Gastrocnemius medialis (tissue), 4 donors: ENCODE measurements around the gene NSMCE1. TPM values are rescaled to one million over a fixed set of nuclear protein-coding genes. Genes with fewer than 3 reads are reported as not detected.
"Not testable (repeated sequence)": the region's sequence is repeated elsewhere in the genome, so short reads cannot be mapped to it uniquely, and the experiment has no call there.

Experiments
- ATAC-seq, 2 donors: fragments of 150-250 bp; one replicate each; pipeline ENCODE4 v1.9.1; 2016
- DNase-seq, 2 donors: peaks; one replicate each; pipeline ENCODE4 v3.0.0-alpha.2; 2019
- H3K27ac ChIP-seq, 4 donors: fragments of 200-600 bp; sonication (generic); 1 replicate in 1 of 4; 2 replicates in 3 of 4; pipeline ENCODE4 v1.5.1; 2016 to 2018; ENCODE audit warnings: mild to moderate bottlenecking in 2 of 4, moderate library complexity in 1 of 4
- H3K27me3 ChIP-seq, 3 donors: fragments of 200-600 bp; sonication (generic) in 2 of 3; 1 replicate in 1 of 3; 2 replicates in 2 of 3; pipeline versions ENCODE4 v1.5.1 to v1.6.0; 2016 to 2019; ENCODE audit warnings: mild to moderate bottlenecking in 1 of 3, moderate library complexity in 1 of 3
- H3K36me3 ChIP-seq, 2 donors: fragments of 200-600 bp; sonication (generic) in 1 of 2; one replicate each; pipeline ENCODE4 v1.5.1; 2017 to 2018
- H3K4me1 ChIP-seq, 2 donors: fragments of 200-600 bp; sonication (generic) in 1 of 2; one replicate each; pipeline ENCODE4 v1.5.1; 2016 to 2017; ENCODE audit warnings: mild to moderate bottlenecking in 2 of 2
- H3K4me3 ChIP-seq, 4 donors: fragments of 200-600 bp; sonication (generic) in 3 of 4; 1 replicate in 1 of 4; 2 replicates in 3 of 4; pipeline ENCODE4 v1.5.1; 2016 to 2019; ENCODE audit warnings: mild to moderate bottlenecking in 2 of 4
- H3K9me3 ChIP-seq, 3 donors: fragments of 200-600 bp; sonication (generic) in 2 of 3; 1 replicate in 1 of 3; 2 replicates in 2 of 3; pipeline ENCODE4 v1.5.1; 2016 to 2019
- CTCF ChIP-seq, 5 experiments: fragments of 450-650 bp in 3 of 5; fragments of 200-600 bp in 2 of 5; sonication (generic) in 2 of 5; IDR thresholded peaks in 4 of 5; conservative IDR thresholded peaks in 1 of 5; 1 replicate in 4 of 5; 2 replicates in 1 of 5; pipeline ENCODE4 v1.5.1; 2016 to 2019; ENCODE audit warnings: antibody characterized with exemption in 5 of 5, mild to moderate bottlenecking in 3 of 5, moderate library complexity in 3 of 5
- POLR2A ChIP-seq, 2 donors: fragments of 450-650 bp; IDR thresholded peaks; one replicate each; pipeline ENCODE4 v1.6.1; 2017; ENCODE audit warnings: antibody characterized with exemption in 2 of 2, mild to moderate bottlenecking in 2 of 2, moderate library complexity in 2 of 2
- in situ Hi-C, 4 donors: fragments of 200-750 bp; cut with MboI; loops; one replicate each; pipeline versions ENCODE4 v1.15.0 to v1.8.0; 2017; ENCODE audit warnings: low sequenced_read_pairs in 4 of 4
- intact Hi-C: fragments of 100-400 bp; cut with DNase I; formaldehyde crosslinking; loops from one replicate; pipeline ENCODE4 v1.15.1; 2023; ENCODE audit warnings: low total_unique reads
- total RNA-seq, 4 donors: library from RNA; depleted of rRNA; stranded (reverse); fragments of >200 nt; gene quantifications; one replicate each; pipeline versions ENCODE4 v1.1.0 to v1.2.3, GENCODE V29; 2016

NSMCE1 gene
- total RNA-seq, 4 donors from 2014 or later: 20.2 to 29.1 (median 22.0) TPM

- TF ChIP-seq CTCF (IDR thresholded peaks at IDR 0.05 in 4 of 5, conservative IDR thresholded peaks at IDR 0.05 in 1 of 5): no peak
- in situ Hi-C loops (loop anchor here in 1 of 4 donors (25.0 kb wide), 1 partner anchor 352 kb away; the partner anchor contains the start of gene KATNIP), intact Hi-C loops (no loop called here)
- H3K27me3 ChIP-seq: no peaks in the 10 kb centered on the region
- no peak for ATAC-seq
- H3K27ac ChIP-seq: no peak overlapping the region
- H3K4me1 ChIP-seq: peaks cover 14 to 20% of the 10 kb centered on the region in 2 donors
- H3K4me3 ChIP-seq: no peak overlapping the region
- no peaks in the 10 kb centered on the region for H3K9me3 ChIP-seq
- H3K36me3 ChIP-seq: peaks cover 0 to 20% of the 10 kb centered on the region in 2 donors
- no peak for DNase-seq
These were observed 58.4 kb downstream of the NSMCE1 start for GRCh38 chr16:27210174-27210573.

GRCh38 chr16:27209591-27209990, 59.0 kb downstream of the NSMCE1 start:
- H3K4me3 ChIP-seq: no peak overlapping the region
- H3K36me3 ChIP-seq: peaks cover 0 to 20% of the 10 kb centered on the region in 2 donors
- H3K27me3 ChIP-seq: no peaks in the 10 kb centered on the region
- no peak for DNase-seq
- in situ Hi-C loops (loop anchor here in 1 of 4 donors (25.0 kb wide), 1 partner anchor 353 kb away; the partner anchor contains the start of gene KATNIP), intact Hi-C loops (loop anchor here (10.0 kb wide), 1 partner anchor 1325 kb away; the partner anchor contains the start of gene NUPR1)
- peaks cover 19 to 22% of the 10 kb centered on the region in 2 donors for H3K4me1 ChIP-seq
- H3K27ac ChIP-seq: no peak overlapping the region
- no peak for TF ChIP-seq CTCF (IDR thresholded peaks at IDR 0.05 in 4 of 5, conservative IDR thresholded peaks at IDR 0.05 in 1 of 5)
- TF ChIP-seq POLR2A (IDR thresholded peaks at IDR 0.05): no peak
- ATAC-seq: no peak
- no peaks in the 10 kb centered on the region for H3K9me3 ChIP-seq

GRCh38 chr16:27208796-27209195, 59.8 kb downstream of the NSMCE1 start:
- no peak for TF ChIP-seq CTCF (IDR thresholded peaks at IDR 0.05 in 4 of 5, conservative IDR thresholded peaks at IDR 0.05 in 1 of 5)
- TF ChIP-seq POLR2A (IDR thresholded peaks at IDR 0.05): no peak
- Histone ChIP-seq H3K9me3 (no peaks in the 10 kb centered on the region), H3K27me3 (no peaks in the 10 kb centered on the region), H3K4me1 (peaks cover 18 to 20% of the 10 kb centered on the region in 2 donors), H3K36me3 (peaks cover 0 to 20% of the 10 kb centered on the region in 2 donors), H3K4me3 (no peak overlapping the region), H3K27ac (no peak overlapping the region)
- intact Hi-C loops (loop anchor here (10.0 kb wide), 1 partner anchor 1326 kb away; the partner anchor contains the start of gene NUPR1), in situ Hi-C loops (loop anchor here in 1 of 4 donors (25.0 kb wide), 1 partner anchor 354 kb away; the partner anchor contains the start of gene KATNIP)
- DNase-seq (no peak), ATAC-seq (no peak)

- in situ Hi-C loops (loop anchor here in 1 of 4 donors (25.0 kb wide), 1 partner anchor 354 kb away; the partner anchor contains the start of gene KATNIP), intact Hi-C loops (loop anchor here (10.0 kb wide), 1 partner anchor 1327 kb away; the partner anchor contains the start of gene NUPR1)
- H3K36me3 ChIP-seq: peaks cover 0 to 20% of the 10 kb centered on the region in 2 donors
- H3K4me1 ChIP-seq: peaks cover 18 to 20% of the 10 kb centered on the region in 2 donors
- H3K4me3 ChIP-seq: no peak overlapping the region
- no peak overlapping the region for H3K27ac ChIP-seq
- H3K27me3 ChIP-seq: no peaks in the 10 kb centered on the region
- ATAC-seq (no peak), DNase-seq (no peak)
- no peaks in the 10 kb centered on the region for H3K9me3 ChIP-seq
- TF ChIP-seq CTCF (IDR thresholded peaks at IDR 0.05 in 4 of 5, conservative IDR thresholded peaks at IDR 0.05 in 1 of 5) (no peak), POLR2A (IDR thresholded peaks at IDR 0.05) (no peak)
These were observed 60.4 kb downstream of the NSMCE1 start for GRCh38 chr16:27208081-27208680.

GRCh38 chr16:27207121-27207520, 61.5 kb downstream of the NSMCE1 start:
- H3K9me3 ChIP-seq, DNase-seq, H3K4me3 ChIP-seq, ATAC-seq, H3K27me3 ChIP-seq: not testable (repeated sequence)
- in situ Hi-C loops (loop anchor here in 1 of 4 donors (25.0 kb wide), 1 partner anchor 355 kb away; the partner anchor contains the start of gene KATNIP), intact Hi-C loops (loop anchor here (10.0 kb wide), 1 partner anchor 1328 kb away; the partner anchor contains the start of gene NUPR1)
- peaks cover 0 to 20% of the 10 kb centered on the region in 2 donors for H3K36me3 ChIP-seq
- H3K27ac ChIP-seq: peak overlapping the region in 1 of 4 donors; percentile 88
- H3K4me1 ChIP-seq: peaks cover 22 to 24% of the 10 kb centered on the region in 2 donors
